Suppressor macrophage treated with lipopolysaccharide for 4 hours (primary cell): ENCODE data around the gene PSMB11.

Experiments used
- DNase-seq: peaks from one replicate; pipeline ENCODE4 v3.0.0-alpha.2; 2020

PSMB11 gene

DNA sequence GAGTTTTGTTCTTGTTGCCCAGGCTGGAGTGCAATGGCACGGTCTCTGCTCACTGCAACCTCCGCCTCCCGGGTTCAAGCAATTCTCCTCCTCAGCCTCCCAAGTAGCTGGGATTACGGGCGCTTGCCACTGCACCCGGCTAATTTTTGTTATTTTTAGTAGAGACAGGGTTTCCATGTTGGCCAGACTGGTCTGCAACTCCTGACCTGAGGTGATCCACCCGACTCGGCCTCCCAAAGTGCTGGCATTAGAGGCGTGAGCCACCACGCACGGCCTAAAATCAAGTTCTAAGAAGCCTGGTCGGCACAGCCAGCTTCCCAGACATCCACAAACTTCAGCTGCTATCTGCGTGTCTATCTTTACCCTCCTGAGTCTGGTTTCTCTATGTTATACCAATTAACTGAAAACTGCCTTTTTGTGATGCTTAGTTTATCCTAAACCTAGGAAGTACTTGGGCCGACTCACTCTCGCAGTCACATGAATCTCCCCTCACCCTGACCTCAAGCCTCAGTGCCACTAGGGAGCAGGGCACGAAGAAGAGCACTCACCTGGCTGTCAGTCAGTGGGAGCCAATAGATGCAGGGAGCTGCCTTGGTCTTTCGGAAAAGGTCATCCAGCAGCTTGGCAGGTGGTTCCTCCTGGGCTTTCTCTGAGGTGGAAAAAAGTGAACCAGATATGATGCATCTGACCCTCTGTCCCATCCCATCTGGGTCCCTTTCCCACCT lies 18.7 kb downstream of the PSMB11 start:
- no peak for DNase-seq

DNA sequence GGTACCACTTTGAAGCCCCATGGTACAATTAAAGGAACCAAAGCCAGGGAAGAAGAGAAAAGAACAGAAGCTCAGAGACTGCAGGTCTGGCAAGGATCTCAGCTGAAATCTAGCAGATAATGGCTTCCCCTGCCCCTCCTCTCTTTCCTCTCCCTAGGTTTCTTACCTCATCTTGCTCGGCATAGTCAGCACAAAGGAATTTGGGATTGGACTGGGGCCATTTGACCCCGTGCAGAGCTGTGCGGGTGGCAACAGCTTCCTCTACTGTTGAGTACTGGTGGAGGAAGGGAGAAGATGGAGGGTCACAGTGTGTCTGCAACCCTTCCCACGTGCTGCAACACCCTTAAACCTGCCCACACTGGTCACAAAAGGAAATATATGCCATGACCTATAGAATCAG lies 20.0 kb downstream of the PSMB11 start:
- DNase-seq, result peak; percentile 12

DNA sequence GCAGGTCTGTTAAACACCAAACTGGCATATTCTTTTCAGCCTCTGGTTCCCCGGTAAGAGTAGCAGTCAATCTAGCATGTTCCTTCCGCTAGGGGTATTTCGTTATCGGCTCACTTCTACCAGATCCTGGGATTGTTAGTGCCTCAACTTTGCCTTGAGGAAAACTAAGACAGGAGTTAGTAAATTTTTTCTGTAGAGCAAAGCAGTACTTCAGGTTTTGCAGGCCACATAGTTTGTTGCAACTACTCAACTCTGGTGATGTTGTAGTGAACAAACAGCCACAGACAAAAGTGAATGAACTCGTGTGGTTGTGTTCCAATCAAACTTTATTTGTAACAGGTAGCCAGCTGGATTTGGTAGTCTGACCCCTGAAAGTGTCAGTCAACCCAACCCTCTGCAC lies 21.6 kb downstream of the PSMB11 start:
- no peak for DNase-seq

DNA sequence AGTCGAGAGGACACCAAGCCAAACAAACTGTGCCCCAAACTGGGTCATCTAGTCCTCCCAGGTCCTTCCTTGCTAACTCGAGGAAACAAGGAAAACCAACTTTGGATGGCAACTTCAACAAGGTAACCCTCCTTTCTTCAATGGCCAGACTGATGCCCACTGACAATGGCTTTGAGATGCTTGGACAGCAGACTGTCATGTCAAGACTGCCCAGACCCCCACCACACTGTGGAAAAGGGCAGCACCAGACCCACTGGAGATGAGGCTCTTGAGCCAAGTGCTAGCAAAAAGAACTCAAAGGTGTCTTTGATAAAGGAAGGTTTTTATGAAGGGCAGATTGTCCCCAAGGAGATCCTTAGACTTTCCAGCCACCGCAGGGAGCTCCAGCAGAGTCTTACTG lies 24.4 kb downstream of the PSMB11 start:
- no peak for DNase-seq

DNA sequence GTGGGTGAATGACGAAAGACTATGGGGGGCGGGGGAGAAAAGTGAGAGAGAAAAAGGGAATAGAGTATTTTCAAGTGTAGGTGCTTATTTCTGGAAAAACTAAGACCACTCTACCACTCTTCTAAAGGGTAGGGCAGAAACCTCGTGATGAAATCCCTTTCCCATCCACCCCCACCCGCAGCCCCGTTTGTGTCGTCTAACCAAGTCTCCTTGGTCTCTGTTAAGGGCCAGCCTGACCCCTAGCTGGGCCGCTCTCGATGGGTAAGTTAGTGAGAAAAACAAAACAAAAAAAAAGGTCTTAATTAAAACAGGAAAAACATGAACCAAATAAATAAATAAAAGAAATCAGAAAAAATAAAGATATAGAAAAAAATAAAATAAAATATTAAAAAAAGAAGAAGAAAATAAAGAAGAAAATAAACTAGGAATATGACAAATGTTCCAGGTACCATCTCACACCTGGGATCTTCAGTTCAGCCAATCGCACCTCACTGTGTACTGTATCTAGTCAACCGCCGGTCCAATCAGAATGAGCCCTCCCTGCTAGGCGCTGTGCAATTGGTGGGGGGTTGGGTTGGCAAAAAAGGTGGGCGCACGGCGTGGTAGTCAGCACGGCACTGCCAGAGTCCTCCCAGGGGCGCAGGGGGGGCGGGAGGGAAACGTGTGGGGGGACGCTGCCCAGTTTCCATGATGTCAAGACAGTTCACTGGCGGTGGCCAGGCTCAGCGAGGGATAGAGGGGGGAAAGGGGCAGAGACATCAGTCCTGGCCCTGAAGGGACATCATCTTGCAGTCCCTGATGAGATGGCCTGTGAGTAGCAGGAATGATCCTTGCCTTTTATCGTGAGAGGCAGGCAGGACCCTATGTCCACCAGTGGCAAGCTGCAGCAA lies 25.1 kb downstream of the PSMB11 start:
- DNase-seq, result no peak

DNA sequence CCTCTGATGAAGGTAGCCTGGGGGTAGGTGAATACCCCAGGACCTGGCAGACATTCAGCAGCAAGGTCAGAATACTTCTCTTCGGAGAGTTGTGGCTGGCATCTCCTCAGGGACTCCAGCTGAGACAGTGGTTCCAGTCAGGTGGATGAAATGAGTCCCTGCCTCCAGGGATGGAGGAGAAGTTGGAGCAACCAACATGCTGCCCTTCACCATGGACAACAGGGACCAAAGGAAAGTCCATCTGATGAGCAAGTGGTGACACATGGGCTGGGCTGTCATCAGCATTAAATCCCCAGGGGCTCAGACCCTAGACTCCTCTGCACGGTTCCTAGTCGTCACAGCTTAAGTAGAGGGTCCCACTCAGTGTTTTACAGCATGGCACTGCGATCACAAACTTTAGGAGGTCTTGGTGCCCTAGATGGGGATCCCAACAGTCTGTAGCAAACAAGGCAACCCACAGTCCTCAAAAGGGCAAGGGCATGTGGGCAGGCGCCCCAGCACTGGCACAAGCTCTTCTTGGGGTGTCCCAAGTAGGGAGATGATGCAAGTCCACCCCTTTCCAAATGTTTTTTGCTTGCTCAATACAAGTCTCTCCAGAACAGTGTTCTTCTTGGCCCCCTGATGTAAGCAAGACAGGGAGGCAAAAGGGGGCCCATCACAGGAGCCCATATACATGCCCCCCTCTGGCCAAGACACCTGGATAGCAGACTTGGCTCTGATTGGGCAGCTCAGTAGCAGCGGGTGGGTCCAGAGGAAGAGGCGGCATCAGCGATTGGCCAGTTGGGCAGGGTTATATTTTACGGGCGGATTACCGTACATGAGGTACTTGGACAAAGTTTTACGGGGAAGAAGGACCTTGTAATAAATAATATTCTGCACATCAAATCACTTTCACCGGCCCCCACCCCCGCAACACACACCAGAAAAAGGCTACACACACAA lies 26.1 kb downstream of the PSMB11 start:
- no peak for DNase-seq

DNA sequence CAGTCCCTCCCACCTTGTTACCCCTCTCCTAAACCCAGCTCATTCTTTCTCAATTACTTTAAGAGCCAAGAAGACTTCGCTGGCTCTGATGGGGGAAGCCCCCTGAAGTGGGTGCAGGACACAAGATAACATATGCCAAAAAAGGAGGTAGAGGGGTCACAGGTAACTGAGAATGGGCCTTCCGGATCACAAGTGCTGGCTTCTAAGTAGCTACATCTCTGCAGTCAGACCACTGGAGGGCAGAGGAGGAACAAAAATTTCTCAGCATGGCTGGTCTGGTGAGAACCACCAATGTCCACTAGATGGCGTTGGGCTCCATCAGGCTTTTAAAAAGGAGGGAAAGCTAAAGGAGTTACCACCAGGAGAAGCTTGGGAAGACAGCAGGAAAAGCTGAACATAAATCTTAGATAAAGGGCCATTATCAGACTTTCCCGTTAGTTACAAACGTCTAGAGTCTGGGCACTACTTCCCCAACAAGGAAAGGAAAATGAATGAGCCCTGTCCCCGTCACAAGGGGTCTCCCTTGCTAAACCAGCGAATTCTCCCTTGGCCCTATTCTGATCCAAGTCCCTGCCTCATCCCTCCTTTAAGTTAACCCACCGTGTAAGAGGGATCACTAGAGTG lies 26.9 kb downstream of the PSMB11 start:
- peak; percentile 88 for DNase-seq

DNA sequence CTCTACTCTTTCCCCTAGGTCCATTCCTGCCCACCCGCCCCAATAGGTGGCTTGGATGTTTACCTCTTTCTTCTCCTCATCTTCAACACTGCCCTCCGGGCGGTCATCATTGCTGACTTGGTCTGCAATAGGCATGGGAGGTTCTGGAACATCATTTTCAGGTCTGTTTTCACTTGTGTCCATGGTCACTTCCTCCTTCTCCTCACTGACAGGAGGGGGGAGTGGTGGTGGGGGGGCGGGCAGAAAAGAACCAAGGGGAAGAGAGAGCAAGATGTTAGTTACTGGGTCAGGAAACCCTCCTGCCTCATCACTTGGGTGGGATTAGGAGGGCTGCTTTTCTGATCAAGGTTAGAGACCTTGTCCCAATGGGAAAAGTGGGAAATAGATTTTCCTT lies 27.4 kb downstream of the PSMB11 start:
- peak; percentile 38 for DNase-seq

DNA sequence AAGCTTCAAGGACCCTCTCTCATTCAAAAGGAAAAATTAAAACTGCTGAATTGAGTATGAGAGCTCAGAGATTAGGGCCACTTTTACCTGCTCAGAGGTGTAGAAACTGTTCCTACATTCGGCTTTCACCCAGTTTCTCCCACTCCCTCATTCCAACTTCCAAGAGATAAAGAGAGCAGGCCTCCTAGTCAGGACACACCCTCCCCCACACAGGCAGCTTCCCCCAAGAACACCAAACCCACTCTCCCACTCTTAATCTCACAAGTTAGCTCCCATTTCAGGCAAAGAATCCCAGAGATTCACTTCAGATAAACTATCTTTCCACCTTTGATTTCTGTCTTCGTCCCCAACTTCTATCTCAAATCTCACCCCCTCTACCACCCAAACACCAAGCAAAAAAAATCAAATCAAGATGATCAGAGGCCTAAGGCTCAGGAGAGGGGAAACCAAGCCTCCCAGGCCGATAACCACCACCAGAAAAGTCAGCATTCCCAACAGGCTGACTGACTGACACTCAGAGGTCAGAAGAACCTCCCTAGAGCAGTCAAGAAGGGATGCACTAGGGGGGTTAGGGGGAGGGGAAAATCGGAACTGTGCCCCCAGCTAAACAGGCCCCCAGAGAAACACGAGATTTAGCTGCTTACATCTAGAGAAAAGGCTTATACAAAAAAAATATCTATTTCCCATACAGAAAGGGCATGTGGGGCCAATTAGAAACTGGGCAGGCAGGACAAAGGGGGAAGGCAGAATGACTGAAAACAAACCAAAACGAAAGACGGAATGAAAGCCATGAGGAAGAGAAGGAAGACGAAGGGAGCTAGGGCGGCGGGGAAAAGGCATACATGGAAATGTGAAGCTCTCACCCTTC lies 28.5 kb downstream of the PSMB11 start:
- peak; percentile 39 for DNase-seq

DNA sequence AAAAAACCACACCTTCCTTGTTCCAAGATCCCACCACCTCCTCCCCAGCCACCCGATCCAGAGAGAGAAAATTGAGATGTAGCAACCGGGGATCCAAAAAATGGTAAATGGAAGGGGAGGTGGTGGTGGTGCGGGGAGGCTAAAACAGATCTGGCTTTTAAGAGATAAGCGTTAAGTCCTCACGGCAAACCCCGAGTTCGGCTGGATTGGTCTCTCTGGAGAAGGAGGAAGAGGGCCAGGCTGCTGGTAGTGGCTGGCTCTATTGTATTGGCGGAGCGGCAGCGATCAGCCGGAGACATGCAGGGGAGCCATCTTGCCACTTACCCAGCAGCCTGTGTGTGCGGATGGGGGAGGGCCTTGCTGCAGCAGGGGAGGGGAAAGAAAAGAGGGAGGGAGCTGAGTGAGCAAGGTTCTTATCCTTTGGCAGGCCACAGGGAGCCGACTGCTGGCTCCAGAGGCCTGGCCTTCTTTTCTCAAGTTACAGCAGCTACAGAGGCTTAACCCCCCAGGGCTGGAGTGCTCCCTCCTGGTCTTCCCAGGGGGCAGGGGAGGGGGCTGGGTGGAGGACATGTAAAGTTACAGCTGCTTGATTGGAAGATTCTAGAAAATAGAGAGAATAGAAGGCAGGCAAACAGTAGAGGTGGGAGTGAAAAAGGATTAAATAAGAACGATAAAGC lies 29.4 kb downstream of the PSMB11 start:
- peak; percentile 83 for DNase-seq

DNA sequence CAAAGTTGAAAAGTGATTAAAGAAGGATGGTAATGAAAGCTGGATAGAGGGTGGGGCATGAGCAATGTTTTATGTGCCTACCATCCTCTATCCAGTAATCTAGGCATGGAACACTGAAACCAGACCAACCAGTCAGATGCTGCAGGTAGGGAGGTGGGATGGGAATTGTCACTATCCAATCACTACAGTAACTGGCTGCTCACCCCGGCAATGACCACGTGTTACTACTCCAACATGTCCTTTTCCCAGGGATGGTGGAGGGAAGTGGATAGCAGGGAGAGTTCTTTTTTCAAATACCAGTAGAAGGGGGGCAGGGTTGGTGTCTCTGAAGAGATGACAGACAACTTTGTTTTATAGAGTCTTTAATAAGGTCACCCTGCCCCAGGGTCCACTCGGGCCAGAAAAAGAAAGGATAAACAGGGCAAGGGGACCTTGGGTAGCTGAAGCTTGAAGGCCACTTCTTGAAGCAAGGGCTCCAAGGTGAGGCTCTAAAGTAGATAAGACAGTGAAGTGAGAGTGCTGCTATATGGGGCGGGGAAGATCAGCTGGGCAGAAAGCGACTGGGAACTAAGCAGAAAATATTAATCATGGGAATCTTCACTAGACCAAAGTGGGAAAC lies 30.0 kb downstream of the PSMB11 start:
- DNase-seq, result no peak

DNA sequence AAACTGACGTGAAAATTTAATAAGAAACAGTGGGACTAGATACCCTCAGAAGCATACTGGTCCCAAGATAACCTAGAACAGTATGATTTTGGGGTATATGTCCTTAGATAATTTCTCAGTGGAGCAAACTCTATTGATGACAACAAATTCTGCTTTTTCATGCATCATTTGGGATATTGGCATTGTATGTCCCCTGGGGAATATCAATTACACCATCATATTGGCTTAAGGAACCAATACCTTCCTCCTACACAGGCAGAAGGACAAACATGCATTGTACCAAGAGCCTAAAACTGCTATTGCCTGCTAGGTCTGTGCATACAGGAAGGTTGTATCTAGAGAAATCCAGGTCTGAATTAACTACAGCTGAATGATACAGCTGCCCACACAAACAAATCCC lies 32.9 kb downstream of the PSMB11 start:
- DNase-seq, result no peak

DNA sequence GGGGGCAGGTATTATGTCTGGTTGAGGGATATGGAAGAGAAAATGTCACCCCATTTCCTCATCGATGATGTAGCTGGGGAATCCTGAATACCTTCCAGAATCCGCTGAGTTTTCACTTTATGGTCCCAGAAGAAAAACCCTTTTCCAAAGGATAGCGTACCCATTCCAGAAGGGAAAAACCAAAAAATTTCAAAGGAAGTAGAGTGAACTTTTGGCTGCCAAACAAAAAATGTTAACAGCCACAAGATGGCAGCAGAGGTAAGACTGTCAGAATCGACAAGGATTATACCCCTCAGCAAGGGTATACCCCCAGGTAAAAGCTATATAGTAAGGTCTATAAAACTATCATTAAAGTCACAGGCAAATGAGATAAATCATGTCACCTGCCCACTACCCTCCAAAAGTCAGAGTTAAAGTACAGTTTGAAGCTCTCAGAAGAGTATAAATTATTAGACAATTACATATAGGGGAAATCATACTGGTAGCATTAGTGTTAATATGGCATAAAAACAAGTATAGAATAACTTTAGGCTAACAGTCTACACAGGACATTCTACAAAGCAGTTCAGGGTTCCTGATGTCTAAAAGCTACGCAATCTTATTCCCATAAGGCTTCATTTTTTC lies 34.9 kb downstream of the PSMB11 start:
- peak; percentile 63 for DNase-seq

DNA sequence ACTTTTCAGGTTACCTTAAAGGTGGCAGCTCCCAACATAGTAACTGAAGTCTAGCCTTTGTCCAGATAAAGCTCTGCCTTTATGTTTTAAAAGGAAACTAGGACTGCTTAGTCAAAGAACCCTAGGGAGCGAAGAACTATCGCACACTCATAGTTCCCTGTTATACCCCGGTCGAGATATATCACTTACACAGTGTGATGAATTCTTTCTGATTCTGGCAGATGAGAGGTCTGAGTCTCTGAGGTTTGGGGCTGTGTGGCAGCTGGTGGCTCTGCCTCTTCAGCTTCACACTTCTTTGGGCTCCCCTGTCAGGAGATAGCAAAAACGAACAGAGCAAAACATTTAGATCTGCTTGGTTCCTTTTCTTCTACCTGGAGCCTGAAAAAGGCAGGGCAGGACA lies 36.0 kb downstream of the PSMB11 start:
- DNase-seq, result no peak

DNA sequence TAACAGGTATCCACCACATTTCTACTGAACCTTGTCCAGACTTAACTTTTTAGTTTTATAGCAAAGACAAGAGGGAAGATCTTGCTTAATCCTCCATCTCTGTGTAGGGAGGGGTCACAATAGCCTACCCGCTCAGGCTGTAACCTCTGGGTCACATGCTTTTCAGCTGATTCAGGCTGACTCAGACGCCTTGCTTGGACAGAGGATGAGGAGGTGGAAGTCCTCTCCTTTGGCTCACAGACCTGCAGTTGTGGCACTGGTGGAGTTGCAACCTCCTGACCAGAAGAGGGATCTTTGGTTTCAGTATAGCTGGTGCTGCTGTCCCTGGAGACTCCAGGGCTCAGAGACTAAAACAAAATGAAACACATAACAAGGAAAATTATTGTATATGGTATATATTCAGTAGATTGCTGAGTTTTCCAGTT lies 36.7 kb downstream of the PSMB11 start:
- DNase-seq, result peak; percentile 96

DNA sequence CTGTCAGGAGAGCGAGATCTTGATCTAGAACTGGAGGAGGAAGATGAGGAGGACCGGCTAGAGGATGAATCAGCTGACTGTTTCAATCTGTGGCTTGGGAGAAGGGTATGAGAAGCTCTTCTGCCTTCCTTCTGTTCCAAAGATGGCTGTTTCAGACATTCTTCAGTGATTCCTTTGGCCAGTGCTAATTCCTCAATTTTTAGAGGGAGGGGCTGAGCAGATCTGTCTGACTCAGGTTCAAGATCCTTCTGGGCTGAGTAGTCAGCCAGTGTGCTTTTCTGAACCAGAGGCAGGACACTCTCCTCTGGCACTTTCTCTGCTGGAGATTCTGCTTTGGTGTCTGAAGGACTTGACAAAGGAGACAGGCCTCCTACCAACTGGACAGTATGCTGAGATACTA lies 37.7 kb downstream of the PSMB11 start:
- peak; percentile 25 for DNase-seq

DNA sequence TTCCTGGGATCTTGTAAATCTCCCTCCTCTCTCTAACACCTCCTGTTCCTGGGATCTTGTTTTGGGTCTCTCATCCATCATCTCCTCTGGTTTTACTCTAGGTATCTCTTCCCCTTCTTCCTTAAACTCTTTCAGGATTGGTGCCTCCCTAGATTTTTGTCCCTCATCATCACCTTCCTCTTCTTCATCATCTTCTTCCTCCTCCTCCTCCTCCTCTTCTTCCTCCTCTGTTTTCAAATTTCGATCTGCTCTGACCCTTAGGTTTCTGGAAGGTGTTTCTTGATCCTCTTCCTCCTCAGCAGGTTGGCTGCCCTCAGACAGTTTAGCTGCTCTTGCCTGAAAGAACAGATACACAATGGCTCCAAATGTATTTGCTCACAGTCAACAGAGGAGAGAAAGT lies 38.5 kb downstream of the PSMB11 start:
- DNase-seq, result no peak

DNA sequence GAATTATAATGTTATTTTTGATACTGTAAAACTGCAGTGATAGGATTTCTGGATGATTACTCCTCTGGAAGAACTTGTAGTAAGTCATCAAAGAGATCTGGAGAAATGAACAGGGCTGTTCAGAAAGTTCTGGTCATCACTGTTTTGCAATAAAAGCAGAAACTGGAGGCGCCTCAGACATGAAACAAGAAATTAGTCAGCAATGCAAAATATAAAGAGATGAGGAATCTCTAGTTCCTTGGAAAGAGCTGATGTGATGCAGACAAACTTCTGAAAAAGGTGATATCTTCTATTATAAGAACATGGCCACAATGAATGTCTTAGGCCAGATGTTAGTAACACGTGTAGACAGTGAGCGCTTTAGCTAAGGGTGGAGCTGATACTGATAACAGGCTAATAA lies 43.4 kb downstream of the PSMB11 start:
- DNase-seq, result peak; percentile 83

DNA sequence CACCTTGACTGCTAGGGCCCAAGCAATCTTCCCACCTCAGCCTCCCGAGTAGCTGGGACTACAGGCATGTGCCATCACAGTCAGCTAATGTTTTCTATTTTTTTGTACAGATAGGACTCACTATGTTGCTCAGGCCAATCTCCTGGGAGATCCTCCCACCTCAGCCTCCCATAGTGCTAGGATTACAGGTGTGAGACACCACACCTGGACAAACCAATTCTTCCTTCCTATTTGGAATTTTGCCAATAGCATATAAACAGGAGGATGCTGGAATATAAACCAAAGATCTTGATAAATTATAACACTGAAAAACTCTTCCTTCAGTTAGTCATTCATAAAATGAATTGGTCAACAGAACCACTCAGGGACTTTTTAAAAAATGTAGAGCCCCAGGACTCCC lies 44.6 kb downstream of the PSMB11 start:
- DNase-seq, result no peak
